ENCODE results near the gene TTYH1. TPM values are rescaled to one million over a fixed set of nuclear protein-coding genes. Genes with fewer than 3 reads are reported as not detected.

The TTYH1 gene
- total and polyA plus RNA-seq, 2 of the 4 experiments (the other 2 are of a cell fraction): not detected

DNA sequence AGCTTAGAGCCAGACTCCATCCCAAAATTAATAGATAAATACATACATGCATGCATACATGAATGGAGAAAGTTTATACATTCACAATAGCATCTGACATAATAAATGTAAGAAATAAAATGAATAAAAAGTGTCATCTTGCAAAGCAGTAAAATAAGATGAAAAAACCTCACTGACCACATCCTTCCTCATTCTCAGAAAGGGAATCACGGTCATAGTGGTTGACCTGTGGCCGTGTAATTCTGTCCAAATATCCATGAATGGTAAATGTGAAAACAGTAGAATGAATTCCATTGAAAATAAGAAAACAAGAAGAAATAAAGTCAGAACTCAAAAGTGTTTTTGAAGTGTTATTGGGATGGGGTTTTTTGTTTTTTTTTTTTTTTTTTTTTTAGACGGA is 67.6 kb downstream of the TTYH1 start:
- no peaks in the 10 kb centered on the region for H4K20me1 ChIP-seq (ENCODE audit: insufficient read depth, low read length)
- H3K27ac ChIP-seq (ENCODE audit: insufficient read depth, low read length): no peak overlapping the region
- H3K27me3 ChIP-seq (ENCODE audit: control insufficient read depth, insufficient read depth, low read length): 0 out of 2 replicates have a peak, but pooled peaks cover 2% of the 10 kb centered on the region
- no peak for TF ChIP-seq NFE2L2 (IDR thresholded peaks at IDR 0.05; ENCODE audit: low read depth, low read length)
- TF ChIP-seq, protein P1, sequence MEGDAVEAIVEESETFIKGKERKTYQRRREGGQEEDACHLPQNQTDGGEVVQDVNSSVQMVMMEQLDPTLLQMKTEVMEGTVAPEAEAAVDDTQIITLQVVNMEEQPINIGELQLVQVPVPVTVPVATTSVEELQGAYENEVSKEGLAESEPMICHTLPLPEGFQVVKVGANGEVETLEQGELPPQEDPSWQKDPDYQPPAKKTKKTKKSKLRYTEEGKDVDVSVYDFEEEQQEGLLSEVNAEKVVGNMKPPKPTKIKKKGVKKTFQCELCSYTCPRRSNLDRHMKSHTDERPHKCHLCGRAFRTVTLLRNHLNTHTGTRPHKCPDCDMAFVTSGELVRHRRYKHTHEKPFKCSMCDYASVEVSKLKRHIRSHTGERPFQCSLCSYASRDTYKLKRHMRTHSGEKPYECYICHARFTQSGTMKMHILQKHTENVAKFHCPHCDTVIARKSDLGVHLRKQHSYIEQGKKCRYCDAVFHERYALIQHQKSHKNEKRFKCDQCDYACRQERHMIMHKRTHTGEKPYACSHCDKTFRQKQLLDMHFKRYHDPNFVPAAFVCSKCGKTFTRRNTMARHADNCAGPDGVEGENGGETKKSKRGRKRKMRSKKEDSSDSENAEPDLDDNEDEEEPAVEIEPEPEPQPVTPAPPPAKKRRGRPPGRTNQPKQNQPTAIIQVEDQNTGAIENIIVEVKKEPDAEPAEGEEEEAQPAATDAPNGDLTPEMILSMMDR (conservative IDR thresholded peaks at IDR 0.05; ENCODE audit: low read depth, low read length): no peak
- no peak for TF ChIP-seq CHD1 (IDR thresholded peaks at IDR 0.05; ENCODE audit: low read depth, low read length)
- H2AK5ac ChIP-seq (ENCODE audit: low read depth, low read length): no peak overlapping the region
- H4K91ac ChIP-seq (ENCODE audit: insufficient read depth, low read depth, low read length): no peak overlapping the region
- CTCF ChIA-PET: interaction anchor here (1.8 kb wide), 1 partner anchor 197 kb away, joined by 6 read pairs; no protein-coding TSS in a partner anchor
- no TSS peak for BruUV-seq (replicated peaks)
- no peak overlapping the region for H3K14ac ChIP-seq (replicated peaks; ENCODE audit: low read depth, low read length)
- no peak overlapping the region for H3K4me2 ChIP-seq (ENCODE audit: low read depth, low read length)
- dilution Hi-C loops (cut with HindIII; ENCODE audit: low sequenced_read_pairs, unreplicated experiment): no loop called here
- H3K23ac ChIP-seq (ENCODE audit: low read depth, low read length): no peak overlapping the region
- H4K8ac ChIP-seq (ENCODE audit: low read depth in 2 of 2, low read length in 2 of 2): no peak overlapping the region
- H2BK15ac ChIP-seq (ENCODE audit: low read depth, low read length): no peak overlapping the region
- H2AFZ ChIP-seq (replicated peaks; ENCODE audit: low read length, poor library complexity): no peak overlapping the region
- H3K79me1 ChIP-seq (ENCODE audit: low read depth in 1 of 2, low read length in 2 of 2): no peaks in the 10 kb centered on the region
- H3K4me3 ChIP-seq (ENCODE audit: insufficient read depth, low read depth, low read length): no peak overlapping the region
- no peak overlapping the region for H2BK120ac ChIP-seq (ENCODE audit: low read depth, low read length)
- no peak overlapping the region for H3K4ac ChIP-seq (ENCODE audit: low read depth, low read length)
- ATAC-seq (ENCODE audit: low read depth) (no peak), DNase-seq (no peak)
- H2BK20ac ChIP-seq (ENCODE audit: low read depth, low read length): no peak overlapping the region
- POLR2A ChIA-PET (ENCODE audit: unreplicated experiment): no interaction called here
- no peak overlapping the region for H2BK5ac ChIP-seq (ENCODE audit: low read depth, low read length, poor library complexity, severe bottlenecking)
- no peak overlapping the region for H2AK9ac ChIP-seq (replicated peaks; ENCODE audit: low read depth, low read length, poor library complexity)
- no peaks in the 10 kb centered on the region for H3K9me3 ChIP-seq (ENCODE audit: control insufficient read depth, insufficient read depth, low read length)
- in situ Hi-C loops (cut with MboI; ENCODE audit: low sequenced_read_pairs): no loop called here
- WGBS, 2 experiments (ENCODE audit: extremely low coverage in 2 of 2, insufficient read length in 1 of 2): no CpG with 5 or more reads among the region's 3 CpGs
- no peaks in the 10 kb centered on the region for H3K4me1 ChIP-seq (ENCODE audit: control insufficient read depth, insufficient read depth, low read length)
- H3K56ac ChIP-seq (ENCODE audit: extremely low read depth, insufficient read depth, low read length): no peak overlapping the region
- H3K9me1 ChIP-seq (ENCODE audit: insufficient read depth, low read length): no peaks in the 10 kb centered on the region
- intact Hi-C loops (cut with micrococcal nuclease): no loop called here
- no peaks in the 10 kb centered on the region for H3K36me3 ChIP-seq (ENCODE audit: control insufficient read depth, insufficient read depth, low read length)
- no peak overlapping the region for H3K9ac ChIP-seq (ENCODE audit: low read depth, low read length)
- no peak overlapping the region for H3K18ac ChIP-seq (ENCODE audit: low read depth, low read length)
- H4K5ac ChIP-seq (ENCODE audit: low read depth, low read length): no peak overlapping the region

Data from IMR-90 (cell line).